Ishikawa (cell line): ENCODE measurements around the gene MGAT2.

Experiments used
- CEBPB ChIP-seq: IDR thresholded peaks from 2 replicates; pipeline ENCODE4 v1.6.1; 2012
- CREB1 ChIP-seq: IDR thresholded peaks from 2 replicates; pipeline ENCODE4 v1.6.1; 2012; ENCODE audit warnings: low read depth
- EGR1 ChIP-seq: IDR thresholded peaks from 2 replicates; pipeline ENCODE4 v1.6.1; 2012
- EP300 ChIP-seq: IDR thresholded peaks from 2 replicates; pipeline ENCODE4 v1.6.1; 2012; ENCODE audit warnings: borderline replicate concordance
- FOXM1 ChIP-seq: IDR thresholded peaks from 2 replicates; pipeline ENCODE4 v1.6.1; 2012; ENCODE audit warnings: low read depth, borderline replicate concordance
- MAX ChIP-seq: IDR thresholded peaks from 2 replicates; pipeline ENCODE4 v1.6.1; 2012
- NFIC ChIP-seq: IDR thresholded peaks from 2 replicates; pipeline ENCODE4 v1.6.1; 2012
- RAD21 ChIP-seq: IDR thresholded peaks from 2 replicates; pipeline ENCODE4 v1.6.1; 2012; ENCODE audit warnings: low read depth
- REST ChIP-seq: IDR thresholded peaks from 2 replicates; pipeline ENCODE4 v1.6.1; 2012; ENCODE audit warnings: low read depth, mild to moderate bottlenecking
- TAF1 ChIP-seq: IDR thresholded peaks from 2 replicates; pipeline ENCODE4 v1.6.1; 2012; ENCODE audit warnings: low read depth, mild to moderate bottlenecking
- TCF12 ChIP-seq: IDR thresholded peaks from 2 replicates; pipeline ENCODE4 v1.6.1; 2012; ENCODE audit warnings: low read depth
- TEAD4 ChIP-seq: IDR thresholded peaks from 2 replicates; pipeline ENCODE4 v1.6.1; 2012
- YY1 ChIP-seq: IDR thresholded peaks from 2 replicates; pipeline ENCODE4 v1.6.1; 2012; ENCODE audit warnings: low read depth
- ZBTB7A ChIP-seq: IDR thresholded peaks from 2 replicates; pipeline ENCODE4 v1.6.1; 2012; ENCODE audit warnings: low read depth
- TF ChIP-seq, protein P1 (sequence below): IDR thresholded peaks from 2 replicates; pipeline ENCODE4 v1.6.1; 2012

Gene MGAT2

DNA sequence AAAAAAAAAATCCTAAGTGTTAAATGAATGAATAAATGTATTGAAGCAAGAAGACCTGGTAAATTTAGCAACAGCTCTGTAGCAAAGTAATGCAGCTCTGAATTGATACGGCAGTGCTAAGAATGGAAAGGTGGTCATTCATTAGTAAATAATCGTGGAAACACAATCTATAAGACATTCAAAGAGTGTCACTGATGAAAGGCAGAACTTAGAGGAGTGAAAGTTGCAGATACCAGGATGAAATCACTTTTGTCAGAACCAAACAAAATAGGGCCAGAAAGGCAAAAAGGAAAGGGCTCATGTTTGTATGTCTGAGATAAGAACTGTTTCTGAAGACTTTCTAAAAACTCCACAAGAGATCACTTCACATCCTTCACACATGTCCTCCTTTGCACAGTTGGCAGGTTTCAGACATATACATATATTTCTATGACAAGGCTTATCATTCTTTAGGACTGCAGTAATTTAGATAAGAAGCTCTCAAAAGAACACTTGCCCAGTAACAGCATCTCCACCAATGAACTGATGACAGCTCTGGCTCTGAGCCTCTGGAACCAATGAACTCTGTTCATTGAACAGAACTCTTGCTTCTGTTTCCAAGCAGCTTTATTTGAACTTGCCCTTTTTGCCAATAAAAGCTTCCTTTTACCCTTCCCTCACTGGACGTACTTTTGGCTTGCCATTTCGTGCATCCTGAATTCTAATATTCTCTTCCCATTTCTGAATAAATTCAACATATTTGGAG lies 26.1 kb upstream of the MGAT2 start:
- TF ChIP-seq, protein P1, sequence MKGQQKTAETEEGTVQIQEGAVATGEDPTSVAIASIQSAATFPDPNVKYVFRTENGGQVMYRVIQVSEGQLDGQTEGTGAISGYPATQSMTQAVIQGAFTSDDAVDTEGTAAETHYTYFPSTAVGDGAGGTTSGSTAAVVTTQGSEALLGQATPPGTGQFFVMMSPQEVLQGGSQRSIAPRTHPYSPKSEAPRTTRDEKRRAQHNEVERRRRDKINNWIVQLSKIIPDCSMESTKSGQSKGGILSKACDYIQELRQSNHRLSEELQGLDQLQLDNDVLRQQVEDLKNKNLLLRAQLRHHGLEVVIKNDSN, result no peak
- TF ChIP-seq TEAD4 (no peak), EGR1 (no peak), RAD21 (no peak), YY1 (no peak), REST (no peak), CEBPB (no peak), NFIC (no peak), TCF12 (no peak), TAF1 (no peak)

DNA sequence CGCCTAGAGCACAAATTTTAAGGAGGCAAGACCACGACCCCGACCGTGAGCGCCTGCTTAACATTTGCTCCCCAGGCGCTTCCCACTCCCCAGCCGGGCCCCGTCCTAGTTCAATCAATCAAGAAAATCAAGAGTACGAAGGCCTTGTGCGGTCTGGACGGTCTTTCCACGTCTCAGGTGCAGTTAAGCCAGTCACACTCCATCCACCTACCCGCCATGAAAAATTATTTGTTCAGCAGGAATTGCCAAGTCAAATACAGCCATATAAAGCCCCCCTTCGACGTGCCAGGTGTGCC lies 22.5 kb upstream of the MGAT2 start:
- TF ChIP-seq, protein P1, result no peak
- no peak for TF ChIP-seq ZBTB7A
- no peak for TF ChIP-seq NFIC
- no peak for TF ChIP-seq EGR1
- TF ChIP-seq TEAD4, result no peak
- TF ChIP-seq CEBPB, result no peak
- no peak for TF ChIP-seq CREB1
- no peak for TF ChIP-seq TCF12
- no peak for TF ChIP-seq TAF1
- no peak for TF ChIP-seq FOXM1
- no peak for TF ChIP-seq MAX
- TF ChIP-seq RAD21, result no peak
- TF ChIP-seq EP300, result no peak

GRCh38 chr14:49598485-49599300 lies 21.9 kb upstream of the MGAT2 start, which contains the start of gene LRR1:
TSS of gene LRR1 (plus strand) at chr14:49598940. CDS start at chr14:49599021, 81 bp downstream.
- TF ChIP-seq CEBPB, result no peak
- TF ChIP-seq YY1, result peak; percentile 92
- TF ChIP-seq TCF12, result 0 out of 2 replicates have a peak, but pooled peaks have one; percentile 33
- no peak for TF ChIP-seq EP300
- TF ChIP-seq NFIC, result peak; percentile 32; the same call in 1 of the 2 replicates
- TF ChIP-seq TEAD4, result peak; percentile 30
- TF ChIP-seq TAF1, result peak; percentile 98
- TF ChIP-seq MAX, result peak; percentile 87

DNA sequence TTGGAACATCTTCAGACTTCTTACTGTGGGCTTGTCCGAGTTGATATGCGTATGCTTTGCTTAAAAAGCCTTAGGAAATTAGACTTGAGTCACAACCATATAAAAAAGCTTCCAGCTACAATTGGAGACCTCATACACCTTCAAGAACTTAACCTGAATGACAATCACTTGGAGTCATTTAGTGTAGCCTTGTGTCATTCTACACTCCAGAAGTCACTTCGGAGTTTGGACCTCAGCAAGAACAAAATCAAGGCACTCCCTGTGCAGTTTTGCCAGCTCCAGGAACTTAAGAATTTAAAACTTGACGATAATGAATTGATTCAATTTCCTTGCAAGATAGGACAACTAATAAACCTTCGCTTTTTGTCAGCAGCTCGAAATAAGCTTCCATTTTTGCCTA lies 13.0 kb upstream of the MGAT2 start:
- no peak for TF ChIP-seq MAX
- no peak for TF ChIP-seq EP300
- TF ChIP-seq FOXM1, result no peak
- TF ChIP-seq REST, result no peak
- no peak for TF ChIP-seq TEAD4
- no peak for TF ChIP-seq RAD21
- TF ChIP-seq ZBTB7A, result no peak
- TF ChIP-seq EGR1, result no peak
- no peak for TF ChIP-seq TCF12
- TF ChIP-seq, protein P1, result no peak
- no peak for TF ChIP-seq YY1
- TF ChIP-seq NFIC, result no peak
- TF ChIP-seq TAF1, result no peak
- TF ChIP-seq CEBPB, result no peak
- TF ChIP-seq CREB1, result no peak

- no peak for TF ChIP-seq NFIC
- TF ChIP-seq TEAD4, result no peak
- TF ChIP-seq CEBPB, result no peak
- TF ChIP-seq EGR1, result no peak
- TF ChIP-seq RAD21, result no peak
- no peak for TF ChIP-seq FOXM1
- TF ChIP-seq TAF1, result no peak
- no peak for TF ChIP-seq REST
- no peak for TF ChIP-seq YY1
- TF ChIP-seq ZBTB7A, result no peak
- TF ChIP-seq MAX, result no peak
- TF ChIP-seq EP300, result no peak
Measured at GRCh38 chr14:49612251-49612650, 8.3 kb upstream of the MGAT2 start.
